PC-9 (cell line): ENCODE results near the gene SP110.

ENCODE experiments used
- EZH2 ChIP-seq: fragments of 200-600 bp; sonication (generic); IDR thresholded peaks from 2 replicates; pipeline ENCODE4 v1.8.0; 2017; ENCODE audit warnings: antibody characterized with exemption, low read depth
- TF ChIP-seq, protein P1 (sequence below): fragments of 200-600 bp; sonication (generic); conservative IDR thresholded peaks from 2 replicates; pipeline ENCODE4 v1.6.1; 2017; ENCODE audit warnings: mixed run types, antibody characterized with exemption, mild to moderate bottlenecking, moderate library complexity

DNA sequence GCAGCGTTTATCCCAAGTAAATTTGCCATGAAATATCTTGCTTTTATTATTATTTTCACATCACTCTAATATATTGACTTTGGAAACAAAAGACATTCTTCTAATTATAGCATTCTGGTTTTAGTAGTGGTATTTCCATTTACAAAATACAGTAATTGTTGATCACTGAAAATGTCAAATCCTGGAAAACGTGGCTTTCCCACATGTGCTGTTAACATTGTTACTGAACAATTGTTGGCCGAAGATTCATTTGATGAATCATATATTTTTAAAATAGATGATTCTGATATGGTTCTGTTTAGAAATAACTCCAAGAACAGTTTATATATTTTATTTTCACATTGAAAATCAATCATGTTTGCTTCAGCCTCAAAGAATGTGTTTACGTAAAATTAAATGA is 38.7 kb upstream of the SP110 start:
- TF ChIP-seq, protein P1, sequence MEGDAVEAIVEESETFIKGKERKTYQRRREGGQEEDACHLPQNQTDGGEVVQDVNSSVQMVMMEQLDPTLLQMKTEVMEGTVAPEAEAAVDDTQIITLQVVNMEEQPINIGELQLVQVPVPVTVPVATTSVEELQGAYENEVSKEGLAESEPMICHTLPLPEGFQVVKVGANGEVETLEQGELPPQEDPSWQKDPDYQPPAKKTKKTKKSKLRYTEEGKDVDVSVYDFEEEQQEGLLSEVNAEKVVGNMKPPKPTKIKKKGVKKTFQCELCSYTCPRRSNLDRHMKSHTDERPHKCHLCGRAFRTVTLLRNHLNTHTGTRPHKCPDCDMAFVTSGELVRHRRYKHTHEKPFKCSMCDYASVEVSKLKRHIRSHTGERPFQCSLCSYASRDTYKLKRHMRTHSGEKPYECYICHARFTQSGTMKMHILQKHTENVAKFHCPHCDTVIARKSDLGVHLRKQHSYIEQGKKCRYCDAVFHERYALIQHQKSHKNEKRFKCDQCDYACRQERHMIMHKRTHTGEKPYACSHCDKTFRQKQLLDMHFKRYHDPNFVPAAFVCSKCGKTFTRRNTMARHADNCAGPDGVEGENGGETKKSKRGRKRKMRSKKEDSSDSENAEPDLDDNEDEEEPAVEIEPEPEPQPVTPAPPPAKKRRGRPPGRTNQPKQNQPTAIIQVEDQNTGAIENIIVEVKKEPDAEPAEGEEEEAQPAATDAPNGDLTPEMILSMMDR = no peak
- no peak for TF ChIP-seq EZH2
